Right hindlimb (tissue), 1 donor: ENCODE results near the gene CREBRF.
A peak's percentile ranks its signal among the peaks of the same experiment; 100 is the strongest.
"Not testable (repeated sequence)": the region's sequence is repeated elsewhere in the genome, so short reads cannot be mapped to it uniquely, and the experiment has no call there.

Experiments used
- DNase-seq: peaks from one replicate; pipeline ENCODE4 v3.0.0-alpha.2; 2018

The CREBRF gene, protein sequence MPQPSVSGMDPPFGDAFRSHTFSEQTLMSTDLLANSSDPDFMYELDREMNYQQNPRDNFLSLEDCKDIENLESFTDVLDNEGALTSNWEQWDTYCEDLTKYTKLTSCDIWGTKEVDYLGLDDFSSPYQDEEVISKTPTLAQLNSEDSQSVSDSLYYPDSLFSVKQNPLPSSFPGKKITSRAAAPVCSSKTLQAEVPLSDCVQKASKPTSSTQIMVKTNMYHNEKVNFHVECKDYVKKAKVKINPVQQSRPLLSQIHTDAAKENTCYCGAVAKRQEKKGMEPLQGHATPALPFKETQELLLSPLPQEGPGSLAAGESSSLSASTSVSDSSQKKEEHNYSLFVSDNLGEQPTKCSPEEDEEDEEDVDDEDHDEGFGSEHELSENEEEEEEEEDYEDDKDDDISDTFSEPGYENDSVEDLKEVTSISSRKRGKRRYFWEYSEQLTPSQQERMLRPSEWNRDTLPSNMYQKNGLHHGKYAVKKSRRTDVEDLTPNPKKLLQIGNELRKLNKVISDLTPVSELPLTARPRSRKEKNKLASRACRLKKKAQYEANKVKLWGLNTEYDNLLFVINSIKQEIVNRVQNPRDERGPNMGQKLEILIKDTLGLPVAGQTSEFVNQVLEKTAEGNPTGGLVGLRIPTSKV

DNA sequence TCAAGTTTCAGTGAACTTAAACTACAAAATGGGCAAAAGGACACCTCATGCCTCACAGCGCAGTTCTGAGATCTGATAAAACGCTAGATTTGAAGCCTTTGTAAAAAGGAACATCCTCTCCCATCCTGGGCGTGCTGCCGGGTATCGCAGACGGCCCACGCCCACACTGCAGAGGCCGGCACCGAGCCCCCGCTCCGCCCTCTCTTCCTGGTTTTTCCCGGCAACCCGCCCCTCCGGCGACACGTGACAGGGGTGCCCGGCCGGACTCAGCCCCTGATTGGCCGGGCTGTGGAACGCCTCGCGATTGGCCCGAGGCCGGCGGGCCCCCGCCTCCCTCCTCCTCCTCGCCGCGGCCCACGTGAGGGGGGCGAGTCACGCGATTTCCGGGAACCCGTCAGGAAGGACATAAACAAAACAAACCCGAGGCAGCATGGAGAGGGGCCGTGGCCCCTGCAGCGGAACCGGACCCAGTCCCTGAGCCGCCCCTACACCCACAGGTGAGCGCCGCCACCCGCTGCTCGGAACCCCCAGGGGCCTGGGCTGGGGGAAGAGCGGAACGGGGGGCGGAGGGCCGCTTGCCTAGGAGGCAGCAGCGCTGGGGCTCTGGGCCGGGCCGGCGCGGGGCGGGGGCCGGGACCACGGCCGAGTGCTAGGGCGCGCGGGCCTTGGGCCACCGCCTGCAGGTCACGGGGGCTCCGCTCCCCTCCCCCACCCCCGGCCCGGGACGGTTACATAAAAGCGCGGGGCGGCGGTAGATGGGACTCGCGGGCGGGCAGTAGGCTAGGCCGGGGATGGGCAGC is at the start of gene CREBRF:
Gene CREBRF (plus strand): TSS at position 370 of the 800 bp plus-strand sequence. CDS start 24,424 bp downstream, outside the sequence.
- DNase-seq, result peak; percentile 99

DNA sequence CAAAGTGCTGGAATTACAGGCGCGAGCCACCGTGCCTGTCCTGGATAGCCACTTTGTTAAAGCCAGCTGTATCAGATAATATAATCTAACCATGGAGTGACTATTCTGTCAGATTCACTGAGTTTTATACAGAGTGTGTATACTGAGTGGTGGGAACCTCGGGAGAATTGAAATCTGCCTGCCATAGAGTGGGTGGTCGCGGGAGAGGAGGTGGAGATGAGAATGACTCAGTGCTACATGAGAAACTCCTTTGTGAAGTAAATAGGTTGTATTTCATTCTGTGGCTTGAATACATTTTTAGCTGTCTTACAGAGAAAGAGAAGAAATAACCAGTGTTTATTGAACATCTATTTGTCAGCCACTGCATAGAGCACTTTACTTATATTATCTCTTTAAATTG is 46.1 kb upstream of the CREBRF start:
- no peak for DNase-seq

DNA sequence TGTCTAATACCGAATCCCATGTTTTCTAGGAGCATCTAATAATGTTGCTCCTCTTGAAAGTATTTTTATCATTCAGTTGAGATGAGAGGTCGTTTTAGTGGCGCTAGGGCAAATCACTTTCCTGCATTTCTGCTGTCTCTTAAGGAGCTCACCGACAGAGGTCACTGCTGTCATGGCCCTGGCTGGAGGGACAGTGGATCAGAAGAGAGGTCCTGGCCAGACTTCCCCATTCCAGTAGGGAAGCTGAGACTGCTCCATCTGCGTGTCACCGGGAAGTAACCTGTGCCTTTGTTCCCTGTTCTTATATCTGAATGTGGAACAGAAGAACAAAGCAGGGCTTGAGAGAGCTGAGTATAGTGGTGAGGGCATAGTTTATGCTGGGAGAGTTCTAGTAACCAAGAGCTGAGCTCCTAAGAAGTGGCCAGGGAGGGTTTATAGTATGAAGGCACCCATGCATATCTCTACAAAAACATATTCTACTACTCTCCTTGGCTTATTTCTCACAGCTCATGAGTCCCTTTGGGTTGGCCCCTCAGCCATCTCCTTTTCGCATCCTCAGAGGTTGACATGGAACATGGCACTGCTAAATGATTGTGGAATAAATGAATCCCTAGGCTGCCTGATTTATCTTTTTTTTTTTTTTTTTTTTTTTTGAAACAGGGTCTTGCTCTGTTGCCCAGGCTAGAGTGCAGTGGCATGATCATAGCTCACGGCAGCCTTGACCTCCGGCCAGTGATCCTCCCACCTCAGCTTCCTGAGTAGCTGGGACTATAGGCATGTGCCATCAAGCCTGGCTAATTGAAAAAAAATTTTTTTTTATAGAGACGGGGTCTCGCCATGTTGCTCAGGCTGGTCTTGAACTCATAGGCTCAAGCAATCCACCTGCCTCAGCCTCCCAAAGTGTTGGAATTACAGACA is 45.3 kb upstream of the CREBRF start:
- DNase-seq, result no peak

DNA sequence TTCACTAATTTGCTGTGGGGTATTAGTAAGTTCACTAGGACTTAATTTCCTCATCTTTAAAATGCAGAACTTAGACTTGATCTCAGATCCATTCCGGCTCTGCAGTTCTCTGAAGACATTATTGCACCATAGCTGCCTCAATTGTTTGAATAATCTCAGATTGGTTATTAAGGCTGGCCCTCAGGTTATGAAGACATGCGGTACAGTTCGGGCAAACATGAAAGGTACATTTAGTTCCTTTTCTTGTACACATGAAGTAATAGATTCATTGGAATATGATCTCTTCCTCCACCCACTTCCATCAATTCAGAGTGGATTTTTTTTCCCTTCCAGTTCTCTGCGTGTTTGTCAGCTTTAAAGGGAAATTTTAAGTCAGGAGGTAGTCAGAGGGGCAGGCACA is 44.6 kb upstream of the CREBRF start:
- no peak for DNase-seq

DNA sequence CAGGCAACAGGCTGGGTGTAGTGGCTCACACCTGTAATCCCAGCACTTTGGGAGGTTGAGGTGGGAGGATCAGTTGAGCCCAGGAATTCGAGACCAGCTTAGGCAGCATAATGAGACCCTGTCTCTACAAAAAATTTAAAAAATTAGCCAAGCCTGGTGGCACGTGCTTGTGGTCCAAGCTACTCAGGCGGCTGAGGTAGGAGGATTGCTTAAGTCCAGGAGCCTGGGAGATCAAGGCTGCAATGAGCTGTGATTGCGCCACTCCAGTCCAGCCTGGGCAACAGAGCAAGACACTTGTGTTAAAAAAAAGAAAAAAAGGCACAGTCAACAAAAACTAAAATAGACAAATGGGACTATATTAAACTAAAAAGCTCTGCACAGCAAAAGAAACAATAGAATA is 43.3 kb upstream of the CREBRF start:
- no peak for DNase-seq

DNA sequence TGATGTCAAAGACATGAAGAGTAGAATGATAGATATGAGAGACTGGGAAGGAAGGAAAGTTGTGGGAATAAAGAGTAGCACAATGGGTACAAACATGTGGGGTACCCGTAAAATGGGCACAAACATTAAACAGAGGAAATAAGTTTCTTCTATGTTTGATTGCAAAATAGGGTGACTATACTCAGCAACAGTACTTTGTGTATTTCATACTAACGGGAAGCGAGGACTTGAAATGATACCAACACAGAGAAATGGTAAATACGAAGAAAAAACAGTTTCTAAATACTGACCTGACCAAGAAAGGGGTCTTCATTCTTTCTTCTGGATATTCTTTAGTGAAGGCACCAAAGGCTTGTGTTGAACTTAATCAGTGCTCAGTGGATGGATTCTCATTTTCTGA is 41.5 kb upstream of the CREBRF start:
- no peak for DNase-seq

DNA sequence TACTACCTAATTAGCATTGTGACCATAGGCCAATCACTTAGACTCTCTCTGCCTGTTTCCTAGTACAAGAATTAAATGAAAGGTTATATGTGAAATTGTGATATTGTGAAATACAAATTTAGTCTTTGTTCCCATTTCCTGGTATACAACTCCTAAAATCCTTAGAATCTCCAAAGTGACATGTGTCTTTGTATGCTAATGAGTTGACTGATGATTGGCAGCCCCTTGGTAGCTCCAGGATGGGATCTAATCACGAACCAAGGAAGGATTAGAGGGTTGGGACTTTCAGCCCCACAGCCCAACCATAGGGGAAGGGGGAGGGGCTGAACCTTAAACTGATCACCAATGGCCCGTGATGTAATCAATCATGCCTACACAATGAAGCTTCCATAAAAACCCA is 41.0 kb upstream of the CREBRF start:
- no peak for DNase-seq

DNA sequence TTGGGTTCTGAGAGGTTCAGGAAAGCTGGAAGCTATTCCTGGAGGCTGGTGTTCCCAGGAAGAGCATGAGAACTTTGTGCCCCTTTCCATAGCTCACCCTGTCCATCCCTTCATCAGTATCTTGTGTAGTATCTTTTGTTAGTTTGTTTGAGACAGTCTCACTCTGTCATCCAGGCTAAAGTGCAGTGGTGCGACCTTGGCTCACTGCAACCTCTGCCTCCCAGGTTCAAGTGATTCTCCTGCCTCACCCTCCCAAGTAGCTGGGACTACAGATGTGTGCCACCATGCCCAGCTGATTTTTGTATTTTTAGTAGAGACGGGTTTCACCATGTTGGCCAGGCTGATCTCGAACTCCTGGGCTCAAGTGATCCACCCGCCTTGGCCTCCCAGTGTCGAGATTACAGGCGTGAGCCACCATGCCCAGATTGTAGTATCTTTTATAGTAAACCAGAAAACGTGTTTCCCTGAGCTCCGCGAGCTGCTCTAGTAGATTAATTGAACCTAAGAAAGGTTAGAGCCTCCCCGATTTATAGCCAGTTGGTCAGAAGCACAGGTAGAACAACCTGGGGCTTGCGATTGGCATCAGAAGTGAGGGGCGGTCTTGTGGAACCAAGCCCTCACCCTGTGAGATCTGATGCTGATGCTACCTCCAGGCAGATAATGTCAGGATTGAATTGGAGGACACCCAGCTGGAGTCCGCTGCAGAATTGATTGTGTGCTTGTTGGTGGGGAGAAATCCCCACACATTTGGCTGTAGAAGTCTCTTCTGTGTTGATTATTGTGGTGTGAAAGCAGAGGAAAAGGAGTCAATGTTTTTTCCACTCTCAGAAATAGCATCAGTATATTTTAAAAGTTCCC is 40.3 kb upstream of the CREBRF start:
- no peak for DNase-seq

DNA sequence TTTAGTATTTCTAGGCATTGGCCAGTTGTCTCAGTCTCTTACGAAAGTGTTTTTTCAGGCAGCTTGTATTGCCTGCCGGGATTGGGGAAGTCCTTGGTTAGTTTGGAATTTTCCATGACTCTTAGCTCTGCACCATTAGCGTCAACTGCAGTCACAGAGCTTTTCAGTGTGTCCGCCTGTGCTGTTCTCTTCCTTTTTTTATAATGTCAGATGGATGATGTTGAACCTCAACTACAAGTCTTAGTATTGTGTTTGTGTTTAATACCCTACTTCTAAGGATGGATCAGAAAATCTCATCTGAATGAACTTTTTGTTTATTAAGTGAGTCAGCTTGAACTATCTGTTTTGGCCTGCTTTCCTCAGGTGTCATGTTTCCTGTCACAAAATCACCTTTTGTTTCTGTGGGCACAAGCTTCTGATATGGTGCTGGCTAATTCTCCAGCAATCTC is 39.5 kb upstream of the CREBRF start:
- DNase-seq, result peak; percentile 25

DNA sequence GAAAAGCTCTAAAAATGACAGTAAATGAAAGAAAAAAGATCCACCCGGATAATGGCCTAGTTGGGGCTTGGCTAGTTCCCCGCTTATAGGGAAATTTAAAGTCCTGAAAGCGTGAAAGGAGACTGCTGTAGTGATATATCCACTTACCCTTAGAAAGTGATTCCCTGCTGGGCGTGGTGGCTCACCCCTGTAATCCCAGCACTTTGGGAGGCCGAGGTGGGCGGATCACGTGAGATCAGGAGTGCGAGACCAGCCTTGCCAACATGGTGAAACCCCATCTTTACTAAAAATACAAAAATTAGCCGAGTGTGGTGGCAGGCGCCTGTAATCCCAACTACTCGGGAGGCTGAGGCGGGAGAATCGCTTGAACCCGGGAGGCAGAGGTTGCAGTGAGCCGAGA is 39.1 kb upstream of the CREBRF start:
- not testable (repeated sequence) for DNase-seq

DNA sequence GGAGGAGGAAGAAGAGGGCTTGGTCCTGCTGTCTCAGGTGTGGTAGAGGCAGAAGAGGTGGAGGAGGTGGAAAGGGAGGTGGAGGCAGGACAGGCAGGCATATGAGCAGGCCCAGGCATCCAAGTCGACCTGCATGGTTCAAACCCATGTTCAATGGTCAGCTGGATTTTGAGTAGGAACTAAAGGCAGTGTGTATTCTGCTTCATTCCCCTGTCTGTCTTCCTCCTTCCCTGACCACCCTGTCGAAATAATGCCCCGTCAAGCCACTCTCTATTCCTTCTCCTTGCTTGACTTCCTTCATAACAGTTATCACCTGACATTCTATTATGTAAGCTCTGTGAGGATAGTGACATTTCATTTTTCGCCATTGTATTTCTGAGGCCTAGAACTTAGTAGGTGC is 37.8 kb upstream of the CREBRF start:
- no peak for DNase-seq

DNA sequence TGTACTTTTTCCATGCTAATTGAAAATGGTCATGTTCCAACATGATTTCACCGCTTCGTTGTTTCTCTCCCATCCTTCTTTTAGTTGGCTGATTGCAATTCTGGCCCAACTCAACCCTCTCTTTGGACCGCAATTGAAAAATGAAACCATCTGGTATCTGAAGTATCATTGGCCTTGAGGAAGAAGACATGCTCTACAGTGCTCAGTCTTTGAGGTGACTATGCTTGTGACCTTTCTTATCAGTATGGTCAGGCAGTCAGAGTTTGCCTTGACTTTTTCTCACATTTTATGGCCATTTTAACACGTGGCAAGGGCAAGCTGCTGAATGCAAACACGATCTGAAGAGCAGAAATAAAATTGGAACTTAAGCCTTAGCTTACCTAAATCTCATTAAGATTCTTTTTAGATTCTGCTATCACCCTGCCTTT is 36.0 kb upstream of the CREBRF start:
- no peak for DNase-seq

DNA sequence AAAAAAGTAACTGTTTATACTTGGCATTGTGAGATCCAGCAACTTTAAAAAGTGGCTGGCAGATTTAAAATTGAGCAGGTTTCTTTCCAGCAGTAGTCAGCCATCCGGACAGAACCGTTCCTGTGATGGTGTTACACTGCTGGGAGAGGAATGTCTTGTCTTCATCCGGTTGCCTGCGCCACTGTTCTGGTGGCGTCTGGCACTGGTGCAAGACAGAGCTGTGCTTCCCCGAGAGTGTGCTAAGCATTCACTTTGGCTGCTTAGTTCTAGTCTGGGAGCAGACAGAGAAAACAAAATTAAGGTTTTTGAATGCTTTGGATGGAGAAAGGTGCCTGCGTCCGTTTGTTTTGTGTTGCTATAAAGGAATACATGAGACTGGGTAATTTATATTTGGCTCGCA is 35.5 kb upstream of the CREBRF start:
- DNase-seq, result no peak

DNA sequence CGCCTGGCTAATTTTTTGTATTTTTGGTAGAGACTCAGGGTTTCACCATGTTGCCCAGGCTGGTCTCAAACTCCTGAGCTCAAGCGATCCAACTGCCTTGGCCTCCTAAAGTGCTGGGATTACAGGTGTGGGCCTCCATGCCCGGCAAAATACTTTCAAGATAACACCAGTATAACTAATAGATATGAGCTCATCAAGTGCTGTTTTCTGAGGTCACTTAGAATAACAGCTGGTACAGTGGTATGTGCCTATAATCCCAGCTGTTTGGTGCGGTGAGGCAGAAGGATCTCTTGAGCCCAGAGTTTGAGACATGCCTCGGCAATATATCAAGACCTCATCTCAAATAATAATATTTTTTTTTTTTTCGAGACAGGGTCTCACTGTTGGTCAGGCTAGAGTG is 30.5 kb upstream of the CREBRF start:
- DNase-seq, result no peak

DNA sequence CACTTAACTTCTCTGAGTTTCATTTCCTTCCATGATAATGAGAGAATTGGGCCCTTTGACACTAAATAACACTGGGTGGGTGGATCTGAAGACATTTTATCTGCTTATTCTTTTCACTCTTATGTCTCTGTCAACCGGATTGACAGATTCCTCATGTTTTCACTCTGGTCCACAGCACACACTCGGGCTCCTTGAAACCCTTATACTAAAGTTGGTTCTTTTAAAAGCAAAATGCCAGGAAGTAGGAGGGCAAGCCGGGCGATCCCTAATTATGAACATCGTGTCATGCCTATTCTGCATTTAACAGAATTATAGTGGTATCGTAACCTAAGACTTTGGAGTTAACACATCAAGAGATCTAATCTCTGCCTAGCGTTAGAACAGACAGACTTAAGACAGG is 28.2 kb upstream of the CREBRF start:
- DNase-seq, result no peak

DNA sequence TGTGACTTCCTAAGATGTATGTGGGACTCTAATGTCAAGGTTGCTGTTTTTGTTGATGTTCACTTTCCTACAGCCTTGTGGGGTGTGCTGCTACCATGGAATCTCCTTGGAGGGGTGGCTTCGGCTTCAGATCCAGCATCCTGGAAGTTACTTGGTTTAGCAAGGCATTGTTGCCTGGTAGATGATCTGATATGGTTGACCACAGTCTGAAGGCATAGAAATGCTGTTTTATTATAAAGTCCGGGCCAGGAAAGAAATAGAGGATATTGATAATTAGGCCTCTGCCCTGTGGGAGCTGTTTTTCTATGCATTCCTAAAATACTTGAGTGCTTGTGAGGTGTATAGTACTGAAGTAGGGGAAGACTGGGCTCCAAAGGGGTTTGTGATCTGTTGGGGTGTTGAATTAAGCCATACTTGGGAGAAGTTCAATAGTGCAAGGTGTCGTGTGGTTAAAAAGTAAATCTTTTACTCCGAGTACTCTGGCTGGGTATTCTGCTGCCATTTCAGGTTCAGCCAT is 27.3 kb upstream of the CREBRF start:
- DNase-seq, result no peak

DNA sequence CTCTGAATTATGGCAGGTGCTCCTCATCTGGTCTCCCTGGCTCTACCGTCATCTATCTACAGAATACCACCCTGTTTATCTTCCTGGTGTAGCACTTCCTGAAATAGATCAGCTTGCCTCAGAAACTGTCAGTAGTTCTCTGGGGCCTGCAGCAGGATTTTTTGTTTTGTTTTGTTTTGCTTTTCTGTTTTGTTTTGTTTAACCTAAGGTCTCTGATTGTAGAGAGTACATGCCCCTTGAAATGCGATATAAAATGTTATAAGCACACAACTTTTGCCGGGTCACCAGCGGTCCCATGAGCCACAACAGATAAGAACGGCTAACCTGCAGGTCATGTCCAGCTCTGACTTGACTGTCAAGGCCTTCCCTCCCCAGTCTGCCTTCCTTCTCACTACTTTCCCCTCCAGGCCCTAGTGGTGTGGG is 26.6 kb upstream of the CREBRF start:
- DNase-seq, result no peak

DNA sequence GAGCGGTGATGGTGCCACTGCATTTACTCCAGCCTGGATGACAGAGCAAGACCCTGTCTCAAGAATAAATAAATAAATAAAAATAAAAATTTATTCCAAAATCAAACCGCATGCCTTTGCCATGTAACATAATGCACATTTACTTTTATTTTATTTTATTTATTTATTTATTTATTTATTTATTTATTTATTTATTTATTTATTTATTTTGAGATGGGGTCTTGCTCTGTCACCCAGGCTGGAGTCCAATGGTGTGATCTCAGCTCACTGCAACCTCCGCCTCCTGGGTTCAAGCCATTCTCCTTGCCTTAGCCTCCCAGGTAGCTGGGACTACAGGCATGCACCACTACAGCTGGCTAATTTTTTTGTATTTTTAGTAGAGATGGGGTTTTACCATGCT is 24.1 kb upstream of the CREBRF start:
- not testable (repeated sequence) for DNase-seq

DNA sequence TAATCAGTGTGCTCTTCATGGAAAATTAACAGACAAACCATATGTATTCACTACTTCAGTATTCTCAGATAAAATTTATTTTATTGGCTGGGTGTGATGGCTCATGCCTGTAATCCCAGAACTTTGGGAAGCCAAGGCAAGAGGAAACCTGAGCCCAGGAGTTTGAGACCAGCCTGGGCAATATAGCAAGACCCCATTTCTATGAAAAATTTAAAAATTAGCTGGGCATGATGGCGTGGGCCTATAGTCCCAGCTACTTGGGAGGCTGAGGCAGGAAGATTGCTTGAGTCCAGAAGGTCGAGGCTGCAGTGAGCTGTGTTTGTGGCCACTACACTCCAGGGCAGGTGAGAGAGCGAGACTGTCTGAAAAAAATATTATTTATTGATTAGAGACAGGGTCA is 23.4 kb upstream of the CREBRF start:
- no peak for DNase-seq

DNA sequence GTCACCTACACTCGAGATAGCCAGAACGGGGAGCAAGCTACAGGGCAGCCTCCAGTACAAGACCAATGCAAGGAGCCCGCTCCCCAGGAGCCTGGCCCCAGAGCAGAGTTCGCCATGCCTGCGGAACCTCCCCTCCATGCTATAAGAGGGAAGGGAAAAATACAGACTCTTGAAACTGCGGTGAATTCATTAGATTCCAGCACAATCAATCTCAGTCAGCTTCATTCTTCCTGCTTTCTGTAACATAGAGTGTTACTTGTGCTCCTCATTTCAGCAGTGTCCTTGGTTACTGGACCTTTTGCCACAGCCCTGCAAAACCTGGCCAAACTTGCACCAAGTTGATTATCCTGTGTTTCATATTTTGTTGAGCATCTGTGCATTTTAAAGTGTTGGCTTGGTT is 22.2 kb upstream of the CREBRF start:
- no peak for DNase-seq
